Fibroblast of mammary gland (primary cell): ENCODE results near the gene ELFN1.

Source experiments
- DNase-seq: peaks from one replicate; pipeline ENCODE4 v3.0.0-alpha.2; 2010; ENCODE audit warnings: low read depth
- H3K4me3 ChIP-seq: 2 replicates; pipeline ENCODE4 v1.5.1; 2011; ENCODE audit warnings: low read depth, mild to moderate bottlenecking, low read length, moderate library complexity; ENCODE audit not compliant: control insufficient read depth
- CTCF ChIP-seq: conservative IDR thresholded peaks from 2 replicates; pipeline ENCODE4 v1.5.1; 2011; ENCODE audit warnings: low read depth, low read length, inconsistent platforms; ENCODE audit not compliant: control insufficient read depth, insufficient read depth

ELFN1 gene

GRCh38 chr7:1727079-1727478 is 57.0 kb downstream of the ELFN1 start:
- no peak for TF ChIP-seq CTCF
- no peak for DNase-seq

GRCh38 chr7:1727812-1728570 is 57.9 kb downstream of the ELFN1 start:
- no peak for TF ChIP-seq CTCF
- H3K4me3 ChIP-seq, result no peak overlapping the region
- DNase-seq, result no peak

More at GRCh38 chr7:1727079-1727478, 57.0 kb downstream of the ELFN1 start:
- H3K4me3 ChIP-seq, result no peak overlapping the region

GRCh38 chr7:1729183-1729582 is 59.1 kb downstream of the ELFN1 start:
- TF ChIP-seq CTCF, result no peak
- DNase-seq, result no peak
- no peak overlapping the region for H3K4me3 ChIP-seq

- TF ChIP-seq CTCF, result no peak
- H3K4me3 ChIP-seq, result no peak overlapping the region
- no peak for DNase-seq
Observed at GRCh38 chr7:1729773-1730172, 59.7 kb downstream of the ELFN1 start.

GRCh38 chr7:1732072-1732471 is 62.0 kb downstream of the ELFN1 start:
- no peak for TF ChIP-seq CTCF
- no peak for DNase-seq
- no peak overlapping the region for H3K4me3 ChIP-seq

GRCh38 chr7:1732645-1733044 is 62.6 kb downstream of the ELFN1 start:
- DNase-seq, result no peak
- no peak overlapping the region for H3K4me3 ChIP-seq
- TF ChIP-seq CTCF, result no peak
